Gastroesophageal sphincter (tissue), 4 donors: ENCODE results near the gene CHCHD6. TPM values are rescaled to one million over a fixed set of nuclear protein-coding genes. Genes with fewer than 3 reads are reported as not detected.

ENCODE experiments used
- ATAC-seq: fragments of 150-250 bp; one replicate; pipeline ENCODE4 v1.9.1; 2016; ENCODE audit warnings: mild to moderate bottlenecking, moderate library complexity
- H3K27ac ChIP-seq, 4 donors: fragments of 200-600 bp; sonication (generic) in 3 of 4; 1 replicate in 3 of 4; 2 replicates in 1 of 4; pipeline ENCODE4 v1.5.1; 2016 to 2019
- H3K27me3 ChIP-seq: fragments of 200-600 bp; sonication (generic); one replicate; pipeline ENCODE4 v1.5.1; 2019
- H3K36me3 ChIP-seq, 2 donors: fragments of 200-600 bp; sonication (generic); one replicate each; pipeline ENCODE4 v1.5.1; 2019; ENCODE audit warnings: control low read depth in 1 of 2
- H3K4me1 ChIP-seq, 3 donors: fragments of 200-600 bp; sonication (generic); 1 replicate in 2 of 3; 2 replicates in 1 of 3; pipeline ENCODE4 v1.5.1; 2016 to 2019; ENCODE audit warnings: control low read depth in 2 of 3
- H3K4me3 ChIP-seq, 2 donors: fragments of 200-600 bp; sonication (generic); one replicate each; pipeline ENCODE4 v1.5.1; 2019; ENCODE audit warnings: mild to moderate bottlenecking in 1 of 2, moderate library complexity in 1 of 2
- H3K9me3 ChIP-seq, 3 donors: fragments of 200-600 bp; sonication (generic); one replicate each; pipeline ENCODE4 v1.5.1; 2017 to 2019; ENCODE audit warnings: control low read depth in 2 of 3
- EP300 ChIP-seq: sonication (generic); formaldehyde crosslinking; IDR thresholded peaks from one replicate; pipeline ENCODE4 v1.6.1; 2017; ENCODE audit warnings: antibody characterized with exemption, mild to moderate bottlenecking
- POLR2A ChIP-seq, 2 donors: fragments of 450-650 bp; IDR thresholded peaks; one replicate each; pipeline ENCODE4 v1.6.1; 2017; ENCODE audit warnings: antibody characterized with exemption in 2 of 2, mild to moderate bottlenecking in 2 of 2, moderate library complexity in 1 of 2
- POLR2AphosphoS5 ChIP-seq: sonication (generic); formaldehyde crosslinking; IDR thresholded peaks from one replicate; pipeline ENCODE4 v1.6.1; 2017; ENCODE audit warnings: antibody characterized with exemption
- WGBS, 2 donors: methylation state at CpG; one replicate each; pipeline ENCODE4 v1.1.5; 2018; ENCODE audit warnings: low coverage in 1 of 2; 5-methylcytosine and 5-hydroxymethylcytosine counted together
- total RNA-seq, 4 donors: library from RNA; depleted of rRNA; stranded (reverse); fragments of >200 nt; gene quantifications; one replicate each; pipeline ENCODE4 v1.1.0, GENCODE V29; 2016
- TF ChIP-seq, protein P1 (sequence below), 4 experiments: fragments of 200-600 bp in 2 of 4; fragments of 450-650 bp in 2 of 4; sonication (generic) in 1 of 4; IDR thresholded peaks; one replicate each; pipeline ENCODE4 v1.5.1; 2017 to 2019; ENCODE audit warnings: antibody characterized with exemption in 4 of 4, mild to moderate bottlenecking in 2 of 4, moderate library complexity in 2 of 4

The CHCHD6 gene
- total RNA-seq, 4 donors from 2014 or later, result 8.5 to 37.2 (median 15.2) TPM

- WGBS, 2 donors, result 61 to 82% methylated on average over 3 to 4 of the region's 5 CpGs
- H3K4me1 ChIP-seq, result no peaks in the 10 kb centered on the region
- H3K36me3 ChIP-seq, result no peaks in the 10 kb centered on the region
- no peaks in the 10 kb centered on the region for H3K9me3 ChIP-seq
- H3K27me3 ChIP-seq, result no peaks in the 10 kb centered on the region
- no peak for ATAC-seq
- no peak overlapping the region for H3K4me3 ChIP-seq
- H3K27ac ChIP-seq, result no peak overlapping the region
- TF ChIP-seq POLR2AphosphoS5 (no peak), EP300 (no peak), POLR2A (IDR thresholded peaks at IDR 0.05) (no peak)
- TF ChIP-seq, protein P1, sequence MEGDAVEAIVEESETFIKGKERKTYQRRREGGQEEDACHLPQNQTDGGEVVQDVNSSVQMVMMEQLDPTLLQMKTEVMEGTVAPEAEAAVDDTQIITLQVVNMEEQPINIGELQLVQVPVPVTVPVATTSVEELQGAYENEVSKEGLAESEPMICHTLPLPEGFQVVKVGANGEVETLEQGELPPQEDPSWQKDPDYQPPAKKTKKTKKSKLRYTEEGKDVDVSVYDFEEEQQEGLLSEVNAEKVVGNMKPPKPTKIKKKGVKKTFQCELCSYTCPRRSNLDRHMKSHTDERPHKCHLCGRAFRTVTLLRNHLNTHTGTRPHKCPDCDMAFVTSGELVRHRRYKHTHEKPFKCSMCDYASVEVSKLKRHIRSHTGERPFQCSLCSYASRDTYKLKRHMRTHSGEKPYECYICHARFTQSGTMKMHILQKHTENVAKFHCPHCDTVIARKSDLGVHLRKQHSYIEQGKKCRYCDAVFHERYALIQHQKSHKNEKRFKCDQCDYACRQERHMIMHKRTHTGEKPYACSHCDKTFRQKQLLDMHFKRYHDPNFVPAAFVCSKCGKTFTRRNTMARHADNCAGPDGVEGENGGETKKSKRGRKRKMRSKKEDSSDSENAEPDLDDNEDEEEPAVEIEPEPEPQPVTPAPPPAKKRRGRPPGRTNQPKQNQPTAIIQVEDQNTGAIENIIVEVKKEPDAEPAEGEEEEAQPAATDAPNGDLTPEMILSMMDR (IDR thresholded peaks at IDR 0.05), result no peak
Measured at GRCh38 chr3:126720596-126720995, 16.6 kb downstream of the CHCHD6 start.

GRCh38 chr3:126721246-126721645 lies 17.2 kb downstream of the CHCHD6 start:
- Histone ChIP-seq H3K4me1 (no peaks in the 10 kb centered on the region), H3K9me3 (no peaks in the 10 kb centered on the region), H3K27me3 (no peaks in the 10 kb centered on the region), H3K36me3 (no peaks in the 10 kb centered on the region), H3K4me3 (no peak overlapping the region), H3K27ac (no peak overlapping the region)
- WGBS, 2 donors, result 84% methylated on average over 10 of the region's 10 CpGs; no CpG with 5 or more reads in 1 of the 2 donors
- no peak for TF ChIP-seq EP300
- TF ChIP-seq POLR2A (IDR thresholded peaks at IDR 0.05), result no peak
- TF ChIP-seq POLR2AphosphoS5, result no peak
- TF ChIP-seq, protein P1 (IDR thresholded peaks at IDR 0.05), result no peak
- ATAC-seq, result no peak

- TF ChIP-seq, protein P1 (IDR thresholded peaks at IDR 0.05), result no peak
- TF ChIP-seq POLR2AphosphoS5, result no peak
- TF ChIP-seq EP300, result no peak
- no peak for TF ChIP-seq POLR2A (IDR thresholded peaks at IDR 0.05)
- H3K36me3 ChIP-seq, result peaks cover 0 to 14% of the 10 kb centered on the region in 2 donors
- no peak for ATAC-seq
- no peaks in the 10 kb centered on the region for H3K4me1 ChIP-seq
- 100% methylated on average over 2 of the region's 2 CpGs for WGBS, 2 donors
- H3K27ac ChIP-seq, result no peak overlapping the region
- no peak overlapping the region for H3K4me3 ChIP-seq
- H3K9me3 ChIP-seq, result no peaks in the 10 kb centered on the region
- no peaks in the 10 kb centered on the region for H3K27me3 ChIP-seq
Measured at GRCh38 chr3:126723237-126723636, 19.2 kb downstream of the CHCHD6 start.

DNA sequence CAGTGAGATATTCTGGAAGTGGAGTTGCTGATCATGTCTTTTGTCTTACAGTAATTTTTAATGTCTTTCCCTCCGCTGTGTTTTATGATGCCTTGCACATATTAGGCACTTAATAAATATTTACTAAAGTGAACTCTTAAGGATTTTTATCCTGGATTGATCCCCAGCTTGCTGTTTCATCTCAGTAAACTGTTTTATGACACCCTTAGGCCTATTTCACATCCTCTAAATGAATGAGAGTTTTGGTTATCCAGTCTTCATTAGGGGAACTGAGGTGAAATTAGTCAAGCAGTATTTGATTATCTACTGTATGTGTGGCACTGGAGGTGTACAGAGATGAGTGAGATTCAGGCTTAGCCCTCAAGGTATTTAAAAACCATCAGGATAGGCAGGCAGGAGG lies 19.8 kb downstream of the CHCHD6 start:
- H3K36me3 ChIP-seq, result peaks cover 0 to 17% of the 10 kb centered on the region in 2 donors
- no peaks in the 10 kb centered on the region for H3K4me1 ChIP-seq
- no peaks in the 10 kb centered on the region for H3K27me3 ChIP-seq
- H3K27ac ChIP-seq, result no peak overlapping the region
- WGBS, 2 donors, result 83 to 100% methylated on average over 1 of the region's 1 CpG
- no peak overlapping the region for H3K4me3 ChIP-seq
- no peak for TF ChIP-seq POLR2AphosphoS5
- TF ChIP-seq, protein P1 (IDR thresholded peaks at IDR 0.05), result no peak
- TF ChIP-seq POLR2A (IDR thresholded peaks at IDR 0.05), result no peak
- TF ChIP-seq EP300, result no peak
- no peaks in the 10 kb centered on the region for H3K9me3 ChIP-seq
- ATAC-seq, result no peak

GRCh38 chr3:126728680-126729079 lies 24.6 kb downstream of the CHCHD6 start:
- TF ChIP-seq EP300 (no peak), POLR2A (IDR thresholded peaks at IDR 0.05) (no peak), POLR2AphosphoS5 (no peak)
- TF ChIP-seq, protein P1 (IDR thresholded peaks at IDR 0.05), result no peak
- Histone ChIP-seq H3K9me3 (no peaks in the 10 kb centered on the region), H3K27ac (no peak overlapping the region), H3K4me1 (no peaks in the 10 kb centered on the region), H3K27me3 (no peaks in the 10 kb centered on the region), H3K4me3 (no peak overlapping the region), H3K36me3 (peaks cover 0 to 33% of the 10 kb centered on the region in 2 donors)
- no peak for ATAC-seq
- WGBS, 2 donors, result 100% methylated on average over 1 of the region's 1 CpG
